Hematopoietic multipotent progenitor cell treated with erythropoietin and hydrocortisone succinate and interleukin-3 and kit ligand, for 15 days (in vitro differentiated cells): ENCODE results near the gene UGT2B7.

Experiments used
- DNase-seq: peaks from one replicate; pipeline ENCODE4 v3.0.0-alpha.2; 2015; ENCODE audit warnings: low spot score

The UGT2B7 gene

DNA sequence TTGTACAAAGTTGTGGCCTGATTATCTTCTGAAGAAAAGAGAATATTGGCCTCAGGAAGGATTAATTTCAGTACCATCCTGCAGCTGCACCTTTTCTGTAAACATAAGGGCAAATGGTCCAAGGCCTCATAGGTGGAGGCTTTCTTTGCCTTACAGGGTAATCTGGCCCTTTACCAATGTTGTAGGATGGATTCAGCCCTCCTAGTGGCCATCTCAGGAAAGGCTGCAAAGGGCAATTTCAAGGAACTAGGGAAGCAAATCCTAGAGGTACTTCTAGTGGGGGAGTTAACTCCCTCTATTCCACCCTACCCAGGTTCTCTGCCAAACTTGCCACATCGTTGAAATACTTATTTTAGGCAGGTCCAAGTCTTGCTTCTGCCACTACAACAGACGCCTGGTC is 60.6 kb downstream of the UGT2B7 start:
- no peak for DNase-seq
